Naive thymus-derived CD8-positive, alpha-beta T cell (primary cell): Measurements from ENCODE around the gene TBC1D5. TPM values are rescaled to one million over a fixed set of nuclear protein-coding genes. Genes with fewer than 3 reads are reported as not detected.
"Not testable (repeated sequence)": the region's sequence is repeated elsewhere in the genome, so short reads cannot be mapped to it uniquely, and the experiment has no call there.

Experiments used
- ATAC-seq, 2 donors: fragments of 150-1000 bp; cut with Tn5 transposase in 1 of 2; sonication (Bioruptor Pico), chemical (Tn5 transposase) in 1 of 2; 1 replicate in 1 of 2; 2 replicates in 1 of 2; pipeline ENCODE4 v1.10.0; 2021; ENCODE audit warnings: mild to moderate bottlenecking in 2 of 2, moderate library complexity in 2 of 2
- POLR2A ChIA-PET: fragments of 350-600 bp; sonication (Branson Sonifier 250); formaldehyde crosslinking; loops from one replicate; lab custom pipeline; 2021; ENCODE audit warnings: antibody characterized with exemption; lab: Charles Lee
- DNase-seq, 10 donors: peaks; one replicate each; pipeline versions ENCODE4 v3.0.0 to v3.0.0-alpha.2; 2020 to 2022
- H3K27ac Mint-ChIP-seq, 10 donors: one replicate each; pipeline ENCODE4 v1.8.0; 2020 to 2022; ENCODE audit warnings: mild to moderate bottlenecking in 10 of 10, mixed read lengths in 10 of 10, moderate library complexity in 4 of 10, inconsistent platforms in 1 of 10
- H3K27me3 Mint-ChIP-seq, 5 donors: one replicate each; pipeline ENCODE4 v1.8.0; 2021 to 2022; ENCODE audit warnings: mixed read lengths in 5 of 5
- H3K36me3 Mint-ChIP-seq, 3 donors: one replicate each; pipeline ENCODE4 v1.8.0; 2020 to 2022; ENCODE audit warnings: mixed read lengths in 3 of 3, mild to moderate bottlenecking in 2 of 3, inconsistent platforms in 1 of 3
- H3K4me1 Mint-ChIP-seq, 4 donors: one replicate each; pipeline ENCODE4 v1.8.0; 2021 to 2022; ENCODE audit warnings: mixed read lengths in 4 of 4
- H3K4me3 Mint-ChIP-seq, 10 donors: one replicate each; pipeline ENCODE4 v1.8.0; 2020 to 2022; ENCODE audit warnings: mild to moderate bottlenecking in 10 of 10, mixed read lengths in 10 of 10, moderate library complexity in 6 of 10, inconsistent platforms in 1 of 10
- H3K9me3 Mint-ChIP-seq, 9 donors: one replicate each; pipeline ENCODE4 v1.8.0; 2020 to 2022; ENCODE audit warnings: mixed read lengths in 9 of 9, mild to moderate bottlenecking in 3 of 9, inconsistent platforms in 1 of 9, moderate library complexity in 1 of 9
- polyA plus RNA-seq, 3 donors: library from polyadenylated mRNA; unstranded; fragments of 300-500 nt; fragmentation: Illumina TruSeq; gene quantifications; one replicate each; pipeline ENCODE4 v1.2.3, GENCODE V29; 2021
- total RNA-seq, 8 experiments: library from RNA in 2 of 8; stranded (reverse) in 2 of 8; gene quantifications; one replicate each; pipeline ENCODE4 v1.2.3 and lab custom pipeline; 2021 to 2026

TBC1D5 gene
- total and polyA plus RNA-seq, 5 experiments from 2014 or later: 21.8 to 34.7 (median 27.2) TPM

DNA sequence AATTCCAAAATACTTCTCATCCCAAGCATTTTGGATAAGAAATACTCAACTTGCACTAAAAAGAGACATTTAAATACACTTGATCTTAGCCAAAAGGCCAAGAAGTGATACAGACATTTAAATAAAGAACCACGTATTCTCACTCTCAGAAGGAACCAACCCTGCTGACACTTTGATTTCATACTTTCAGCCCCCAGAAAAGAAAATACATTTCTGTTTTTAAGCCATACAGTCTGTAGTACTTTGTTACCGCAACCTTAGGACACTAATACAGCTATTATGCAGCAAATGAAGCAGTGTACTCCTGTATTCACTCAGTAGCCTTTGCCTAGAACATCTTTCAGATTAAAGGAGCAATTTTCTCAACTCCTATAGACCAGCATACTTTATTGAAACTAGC is 86.7 kb downstream of the TBC1D5 start:
- peaks cover 0 to 8% (median 0%) of the 10 kb centered on the region in 3 donors for H3K36me3 Mint-ChIP-seq
- peaks cover 0 to 11% (median 4%) of the 10 kb centered on the region in 4 donors for H3K4me1 Mint-ChIP-seq
- no peak overlapping the region for H3K4me3 Mint-ChIP-seq
- no peak for DNase-seq
- no peaks in the 10 kb centered on the region for H3K27me3 Mint-ChIP-seq
- POLR2A ChIA-PET: no interaction called here
- no peak for ATAC-seq
- no peaks in the 10 kb centered on the region for H3K9me3 Mint-ChIP-seq
- no peak overlapping the region for H3K27ac Mint-ChIP-seq

DNA sequence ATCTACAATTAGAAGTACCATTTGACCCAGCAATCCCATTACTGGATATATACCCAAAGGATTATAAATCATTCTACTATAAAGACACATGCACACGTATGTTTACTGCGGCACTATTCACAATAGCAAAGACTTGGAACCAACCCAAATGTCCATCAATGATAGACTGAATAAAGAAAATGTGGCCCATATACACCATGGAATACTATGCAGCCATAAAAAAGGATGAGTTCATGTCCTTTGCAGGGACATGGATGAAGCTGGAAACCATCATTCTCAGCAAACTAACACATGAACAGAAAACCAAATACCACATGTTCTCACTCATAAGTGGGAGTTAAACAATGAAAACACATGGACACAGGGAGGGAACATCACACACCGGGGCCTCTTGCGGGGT is 92.7 kb downstream of the TBC1D5 start:
- H3K27ac Mint-ChIP-seq, H3K4me1 Mint-ChIP-seq, DNase-seq, H3K36me3 Mint-ChIP-seq, ATAC-seq, H3K27me3 Mint-ChIP-seq, H3K4me3 Mint-ChIP-seq, H3K9me3 Mint-ChIP-seq, POLR2A ChIA-PET: not testable (repeated sequence)

- H3K9me3 Mint-ChIP-seq, ATAC-seq, H3K4me3 Mint-ChIP-seq, DNase-seq, H3K27ac Mint-ChIP-seq, POLR2A ChIA-PET, H3K27me3 Mint-ChIP-seq, H3K4me1 Mint-ChIP-seq, H3K36me3 Mint-ChIP-seq: not testable (repeated sequence)
Observed at GRCh38 chr3:17648630-17649355, 93.6 kb downstream of the TBC1D5 start.

- Mint-ChIP-seq H3K4me3 (no peak overlapping the region), H3K36me3 (peaks cover 0 to 4% (median 3%) of the 10 kb centered on the region in 3 donors), H3K27ac (no peak overlapping the region), H3K9me3 (peaks cover 0 to 8% (median 0%) of the 10 kb centered on the region in 9 donors), H3K4me1 (peaks cover 0 to 5% (median 4%) of the 10 kb centered on the region in 4 donors), H3K27me3 (no peaks in the 10 kb centered on the region)
- DNase-seq: peak in 4 of 10 donors; percentile 3 to 26 (median 22)
- no peak for ATAC-seq
- POLR2A ChIA-PET: no interaction called here
Observed at GRCh38 chr3:17645074-17645698, 97.2 kb downstream of the TBC1D5 start.

DNA sequence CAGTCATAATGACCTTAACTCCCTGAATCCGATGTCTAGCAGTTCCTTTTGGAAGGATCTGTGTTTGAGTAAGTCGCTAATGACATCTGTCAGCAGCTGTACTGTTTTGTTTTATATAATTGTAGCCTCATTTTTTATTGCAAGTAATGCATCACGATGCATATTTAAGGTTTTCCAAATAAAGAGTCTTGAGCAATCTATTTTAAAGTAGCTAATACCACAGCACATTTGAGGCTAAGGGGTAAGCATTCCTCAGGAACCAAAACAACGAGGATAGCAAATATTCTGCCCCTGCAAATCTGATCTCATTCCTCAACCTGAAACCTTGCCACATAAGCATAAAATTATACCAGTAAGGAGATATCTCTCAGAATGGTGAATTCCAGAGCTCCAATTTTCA is 98.7 kb downstream of the TBC1D5 start:
- DNase-seq (no peak), ATAC-seq (no peak)
- H3K4me3 Mint-ChIP-seq: no peak overlapping the region
- no peaks in the 10 kb centered on the region for H3K27me3 Mint-ChIP-seq
- no peak overlapping the region for H3K27ac Mint-ChIP-seq
- peaks cover 0 to under 1% (median 0%) of the 10 kb centered on the region in 9 donors for H3K9me3 Mint-ChIP-seq
- H3K4me1 Mint-ChIP-seq: peaks cover 5 to 8% (median 7%) of the 10 kb centered on the region in 4 donors
- H3K36me3 Mint-ChIP-seq: peaks cover 0 to 3% (median 2%) of the 10 kb centered on the region in 3 donors
- POLR2A ChIA-PET: no interaction called here

- POLR2A ChIA-PET: no interaction called here
- peaks cover 5 to 10% (median 7%) of the 10 kb centered on the region in 4 donors for H3K4me1 Mint-ChIP-seq
- no peak for ATAC-seq
- no peaks in the 10 kb centered on the region for H3K9me3 Mint-ChIP-seq
- peaks cover 0 to 3% (median 2%) of the 10 kb centered on the region in 3 donors for H3K36me3 Mint-ChIP-seq
- no peaks in the 10 kb centered on the region for H3K27me3 Mint-ChIP-seq
- H3K4me3 Mint-ChIP-seq: no peak overlapping the region
- H3K27ac Mint-ChIP-seq: no peak overlapping the region
- DNase-seq: no peak
Observed at GRCh38 chr3:17642474-17642873, 100.0 kb downstream of the TBC1D5 start.

- no peak overlapping the region for H3K4me3 Mint-ChIP-seq
- ATAC-seq (no peak), DNase-seq (no peak)
- POLR2A ChIA-PET: no interaction called here
- H3K36me3 Mint-ChIP-seq: peaks cover 0 to 5% (median 2%) of the 10 kb centered on the region in 3 donors
- no peaks in the 10 kb centered on the region for H3K27me3 Mint-ChIP-seq
- peaks cover 6 to 10% (median 7%) of the 10 kb centered on the region in 4 donors for H3K4me1 Mint-ChIP-seq
- H3K27ac Mint-ChIP-seq: no peak overlapping the region
- H3K9me3 Mint-ChIP-seq: no peaks in the 10 kb centered on the region
Observed at GRCh38 chr3:17640466-17640865, 102.0 kb downstream of the TBC1D5 start.

DNA sequence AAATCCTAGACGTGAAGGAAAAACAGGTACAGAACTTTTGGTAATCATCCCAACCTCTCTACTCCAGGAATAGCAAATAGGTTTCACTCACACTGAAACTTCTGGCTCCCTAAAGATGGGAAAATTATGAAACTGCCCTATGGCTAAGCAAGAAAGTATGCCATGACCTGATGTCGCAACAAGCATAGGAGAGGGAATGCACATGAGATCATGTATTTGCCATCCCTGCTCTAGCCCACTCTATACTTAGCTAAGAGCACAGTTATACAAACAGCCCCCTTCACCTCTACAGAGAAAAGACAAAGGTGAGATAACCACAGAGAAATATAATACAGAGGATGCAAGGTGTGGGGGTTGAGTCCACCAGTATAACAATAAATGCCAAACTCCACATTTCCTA is 102.7 kb downstream of the TBC1D5 start:
- ATAC-seq (no peak), DNase-seq (no peak)
- H3K27me3 Mint-ChIP-seq: no peaks in the 10 kb centered on the region
- H3K27ac Mint-ChIP-seq: no peak overlapping the region
- H3K36me3 Mint-ChIP-seq: peaks cover 0 to 12% (median 2%) of the 10 kb centered on the region in 3 donors
- H3K4me1 Mint-ChIP-seq: peaks cover 6 to 10% (median 8%) of the 10 kb centered on the region in 4 donors
- no peaks in the 10 kb centered on the region for H3K9me3 Mint-ChIP-seq
- POLR2A ChIA-PET: no interaction called here
- peak overlapping the region in 1 of 10 donors; percentile 8 for H3K4me3 Mint-ChIP-seq

DNA sequence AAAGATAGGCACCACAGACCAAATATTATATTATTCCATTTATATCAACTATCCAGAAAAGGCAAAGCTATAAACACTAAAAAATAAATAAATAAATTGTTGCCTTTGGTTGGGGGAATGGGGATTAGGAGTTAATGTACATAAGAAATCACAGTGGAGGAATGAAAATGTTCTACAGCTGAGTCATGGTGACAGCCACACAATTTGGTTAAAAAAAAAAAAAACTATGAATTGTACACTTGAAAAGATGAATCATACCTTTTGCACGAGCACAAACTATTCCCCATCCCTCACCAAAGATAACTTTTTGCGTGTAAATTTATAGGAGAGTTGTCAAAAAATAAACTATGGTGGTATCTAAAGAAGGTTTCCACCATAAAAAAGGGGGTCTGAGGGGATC is 103.2 kb downstream of the TBC1D5 start:
- DNase-seq (no peak), ATAC-seq (no peak)
- H3K36me3 Mint-ChIP-seq: peaks cover 2 to 13% (median 3%) of the 10 kb centered on the region in 3 donors
- H3K27me3 Mint-ChIP-seq: no peaks in the 10 kb centered on the region
- H3K4me1 Mint-ChIP-seq: peaks cover 6 to 10% (median 9%) of the 10 kb centered on the region in 4 donors
- POLR2A ChIA-PET: no interaction called here
- no peak overlapping the region for H3K4me3 Mint-ChIP-seq
- peaks cover 0 to 2% (median 0%) of the 10 kb centered on the region in 9 donors for H3K9me3 Mint-ChIP-seq
- no peak overlapping the region for H3K27ac Mint-ChIP-seq

GRCh38 chr3:17638356-17638755 is 104.1 kb downstream of the TBC1D5 start:
- no peak overlapping the region for H3K27ac Mint-ChIP-seq
- POLR2A ChIA-PET: no interaction called here

GRCh38 chr3:17635675-17636074 is 106.8 kb downstream of the TBC1D5 start:
- H3K9me3 Mint-ChIP-seq, ATAC-seq, DNase-seq, POLR2A ChIA-PET, H3K27me3 Mint-ChIP-seq, H3K4me3 Mint-ChIP-seq: not testable (repeated sequence)
- Mint-ChIP-seq H3K27ac (peak overlapping the region in 1 of 10 donors; percentile 51), H3K4me1 (peaks cover 16 to 25% (median 23%) of the 10 kb centered on the region in 4 donors), H3K36me3 (peaks cover 6 to 15% (median 6%) of the 10 kb centered on the region in 3 donors)

More at GRCh38 chr3:17638356-17638755, 104.1 kb downstream of the TBC1D5 start:
- Mint-ChIP-seq H3K9me3 (peaks cover 0 to 5% (median 0%) of the 10 kb centered on the region in 9 donors), H3K27me3 (no peaks in the 10 kb centered on the region), H3K4me3 (no peak overlapping the region), H3K4me1 (peaks cover 6 to 14% (median 9%) of the 10 kb centered on the region in 4 donors), H3K36me3 (peaks cover 6 to 14% (median 8%) of the 10 kb centered on the region in 3 donors)
- DNase-seq (no peak), ATAC-seq (no peak)

DNA sequence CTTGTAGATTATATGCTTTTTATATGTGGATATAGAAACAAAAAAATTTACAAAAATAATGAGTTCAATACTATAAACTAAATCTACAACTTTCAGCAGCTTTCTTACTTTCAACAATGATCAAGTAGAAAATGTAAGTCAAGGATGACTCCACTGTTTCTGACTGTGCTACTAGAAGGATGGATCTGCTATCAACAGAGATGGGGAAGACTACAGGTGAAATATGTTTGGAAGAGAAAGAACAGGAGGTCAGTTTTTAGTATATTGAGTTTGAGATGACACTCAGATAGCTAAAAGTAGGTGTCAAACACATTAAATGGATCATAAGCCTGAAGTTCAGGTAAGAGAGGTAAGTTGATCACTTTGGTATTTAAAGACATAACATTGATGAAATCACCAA is 107.5 kb downstream of the TBC1D5 start:
- POLR2A ChIA-PET: no interaction called here
- H3K36me3 Mint-ChIP-seq: peaks cover 6 to 18% (median 6%) of the 10 kb centered on the region in 3 donors
- H3K4me3 Mint-ChIP-seq: no peak overlapping the region
- ATAC-seq (no peak), DNase-seq (no peak)
- H3K27me3 Mint-ChIP-seq: no peaks in the 10 kb centered on the region
- peaks cover 18 to 27% (median 23%) of the 10 kb centered on the region in 4 donors for H3K4me1 Mint-ChIP-seq
- peaks cover 0 to 5% (median 0%) of the 10 kb centered on the region in 9 donors for H3K9me3 Mint-ChIP-seq
- no peak overlapping the region for H3K27ac Mint-ChIP-seq

DNA sequence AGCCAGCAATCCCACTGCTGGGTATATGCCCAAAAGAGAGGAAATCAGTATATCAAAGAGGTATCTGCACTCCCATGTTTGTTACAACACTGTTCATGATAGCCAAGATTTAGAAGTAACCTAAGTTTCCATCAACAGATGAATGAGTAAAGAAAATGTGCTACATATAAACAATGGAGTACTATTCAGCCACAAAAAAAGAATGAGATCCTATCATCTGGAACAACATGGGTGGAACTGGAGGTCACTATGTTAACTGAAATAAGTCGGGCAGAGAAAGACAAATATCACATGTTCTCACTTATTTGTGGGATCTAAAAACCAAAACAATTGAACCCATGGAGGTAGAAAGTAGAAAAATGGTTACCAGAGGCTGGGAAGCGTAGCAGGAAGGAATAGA is 108.2 kb downstream of the TBC1D5 start:
- no peak for ATAC-seq

More for the DNA sequence above, 108.2 kb downstream of the TBC1D5 start:
- no peaks in the 10 kb centered on the region for H3K27me3 Mint-ChIP-seq
- H3K4me3 Mint-ChIP-seq: no peak overlapping the region
- H3K9me3 Mint-ChIP-seq: peaks cover 0 to 5% (median 0%) of the 10 kb centered on the region in 9 donors
- no peak for DNase-seq
- POLR2A ChIA-PET: no interaction called here
- H3K36me3 Mint-ChIP-seq: peaks cover 6 to 18% (median 6%) of the 10 kb centered on the region in 3 donors
- peaks cover 14 to 27% (median 19%) of the 10 kb centered on the region in 4 donors for H3K4me1 Mint-ChIP-seq
- peak overlapping the region in 1 of 10 donors; percentile 41 for H3K27ac Mint-ChIP-seq
